ENCODE measurements around the gene MYH1. TPM values are rescaled to one million over a fixed set of nuclear protein-coding genes. Genes with fewer than 3 reads are reported as not detected.

The MYH1 gene
- total RNA-seq (2014; rRNA removed; shearing (Covaris generic)) (under 0.01 and 0.11 TPM in 2 replicates), polyA plus RNA-seq (2016; fragmentation: Nextera tagmentation; extraction: Ambion mirVana) (0.04 and 0.10 TPM in 2 replicates)

GRCh38 chr17:10518271-10519037 is at the start of gene MYH1:
Gene MYH1, minus strand, starts transcription at chr17:10518542. Its CDS starts 1,900 bp downstream, at chr17:10516642.
- H3K4me3 ChIP-seq, result no peak within 1 kb of the TSS
- no peak within 1 kb of the TSS for H3K27ac ChIP-seq
- no peaks in the 10 kb centered on the region for H3K9me2 ChIP-seq (ENCODE audit: insufficient read depth)
- no peak within 1 kb of the TSS for H3K9ac ChIP-seq
- no peaks in the 10 kb centered on the region for H4K20me1 ChIP-seq (ENCODE audit: insufficient read depth)
- no peak within 1 kb of the TSS for H3K4me2 ChIP-seq (ENCODE audit: unreplicated experiment)
- no peaks in the 10 kb centered on the region for H3F3A ChIP-seq (ENCODE audit: insufficient read depth)
- 18 to 20% methylated on average over 11 of the region's 11 CpGs for WGBS, 2 experiments (ENCODE audit: low coverage in 1 of 2, low lambda C conversion rate in 2 of 2, missing lambda C conversion rate in 2 of 2)
- H2AFZ ChIP-seq, result no peak within 1 kb of the TSS
- no peak for TF ChIP-seq EZH2 (IDR thresholded peaks at IDR 0.05; ENCODE audit: insufficient read depth, poor library complexity, severe bottlenecking)
- no peak for TF ChIP-seq EZH2phosphoT487 (IDR thresholded peaks at IDR 0.05; ENCODE audit: insufficient read depth, low read depth)
- no peak for DNase-seq
- H3K9me3 ChIP-seq (ENCODE audit: low read depth), result no peaks in the 10 kb centered on the region
- H3K27me3 ChIP-seq (replicated peaks; ENCODE audit: insufficient read depth), result peaks cover 11% of the 10 kb centered on the region; the same call in 1 of the 2 replicates
- H3K36me3 ChIP-seq (ENCODE audit: low read depth), result no peaks in the 10 kb centered on the region
- in situ Hi-C loops (cut with MboI), result no loop called here
- H3K79me2 ChIP-seq (ENCODE audit: insufficient read depth), result no peaks in the 10 kb centered on the region
- H3K4me1 ChIP-seq (ENCODE audit: insufficient read depth), result no peaks in the 10 kb centered on the region

- DNase-seq, result no peak
- no peak overlapping the region for H3K9ac ChIP-seq
- H3K79me2 ChIP-seq (ENCODE audit: insufficient read depth), result no peaks in the 10 kb centered on the region
- H2AFZ ChIP-seq, result no peak overlapping the region
- no peaks in the 10 kb centered on the region for H3K27me3 ChIP-seq (replicated peaks; ENCODE audit: insufficient read depth)
- no peak overlapping the region for H3K4me3 ChIP-seq
- in situ Hi-C loops (cut with MboI), result no loop called here
- no peak overlapping the region for H3K4me2 ChIP-seq (ENCODE audit: unreplicated experiment)
- WGBS, 2 experiments (ENCODE audit: low coverage in 1 of 2, low lambda C conversion rate in 2 of 2, missing lambda C conversion rate in 2 of 2), result 45 to 52% methylated on average over 2 of the region's 2 CpGs
- H3K36me3 ChIP-seq (ENCODE audit: low read depth), result no peaks in the 10 kb centered on the region
- TF ChIP-seq EZH2phosphoT487 (IDR thresholded peaks at IDR 0.05; ENCODE audit: insufficient read depth, low read depth) (no peak), EZH2 (IDR thresholded peaks at IDR 0.05; ENCODE audit: insufficient read depth, poor library complexity, severe bottlenecking) (no peak)
- no peaks in the 10 kb centered on the region for H3K9me3 ChIP-seq (ENCODE audit: low read depth)
- no peaks in the 10 kb centered on the region for H3K9me2 ChIP-seq (ENCODE audit: insufficient read depth)
- no peaks in the 10 kb centered on the region for H4K20me1 ChIP-seq (ENCODE audit: insufficient read depth)
- H3K27ac ChIP-seq, result no peak overlapping the region
- no peaks in the 10 kb centered on the region for H3K4me1 ChIP-seq (ENCODE audit: insufficient read depth)
- H3F3A ChIP-seq (ENCODE audit: insufficient read depth), result no peaks in the 10 kb centered on the region
These were observed 45.8 kb upstream of the MYH1 start for GRCh38 chr17:10563991-10564660.

- Histone ChIP-seq H3K79me2 (ENCODE audit: insufficient read depth) (no peaks in the 10 kb centered on the region), H3K9me2 (ENCODE audit: insufficient read depth) (no peaks in the 10 kb centered on the region), H2AFZ (no peak overlapping the region), H3K36me3 (ENCODE audit: low read depth) (no peaks in the 10 kb centered on the region), H3K4me3 (no peak overlapping the region), H3K4me2 (ENCODE audit: unreplicated experiment) (no peak overlapping the region), H3K9ac (no peak overlapping the region), H3K27ac (no peak overlapping the region), H3K27me3 (replicated peaks; ENCODE audit: insufficient read depth) (no peaks in the 10 kb centered on the region), H3F3A (ENCODE audit: insufficient read depth) (peaks cover 4% of the 10 kb centered on the region; the same call in 1 of the 2 replicates), H4K20me1 (ENCODE audit: insufficient read depth) (no peaks in the 10 kb centered on the region), H3K4me1 (ENCODE audit: insufficient read depth) (peaks cover 22% of the 10 kb centered on the region), H3K9me3 (ENCODE audit: low read depth) (no peaks in the 10 kb centered on the region)
- 57 to 59% methylated on average over 6 of the region's 6 CpGs for WGBS, 2 experiments (ENCODE audit: low coverage in 1 of 2, low lambda C conversion rate in 2 of 2, missing lambda C conversion rate in 2 of 2)
- no peak for TF ChIP-seq EZH2phosphoT487 (IDR thresholded peaks at IDR 0.05; ENCODE audit: insufficient read depth, low read depth)
- TF ChIP-seq EZH2 (IDR thresholded peaks at IDR 0.05; ENCODE audit: insufficient read depth, poor library complexity, severe bottlenecking), result no peak
- no peak for DNase-seq
- in situ Hi-C loops (cut with MboI), result no loop called here
These were observed 39.7 kb upstream of the MYH1 start for GRCh38 chr17:10558049-10558448.

GRCh38 chr17:10557422-10557821 is 39.1 kb upstream of the MYH1 start:
- Histone ChIP-seq H2AFZ (no peak overlapping the region), H3F3A (ENCODE audit: insufficient read depth) (peaks cover 4% of the 10 kb centered on the region; the same call in 1 of the 2 replicates), H4K20me1 (ENCODE audit: insufficient read depth) (no peaks in the 10 kb centered on the region), H3K9ac (no peak overlapping the region), H3K4me1 (ENCODE audit: insufficient read depth) (peaks cover 22% of the 10 kb centered on the region), H3K27ac (peak overlapping the region; percentile 23; the same call in 1 of the 2 replicates), H3K79me2 (ENCODE audit: insufficient read depth) (no peaks in the 10 kb centered on the region), H3K27me3 (replicated peaks; ENCODE audit: insufficient read depth) (no peaks in the 10 kb centered on the region), H3K36me3 (ENCODE audit: low read depth) (no peaks in the 10 kb centered on the region), H3K4me2 (ENCODE audit: unreplicated experiment) (peak overlapping the region; percentile 44), H3K9me2 (ENCODE audit: insufficient read depth) (no peaks in the 10 kb centered on the region), H3K4me3 (peak overlapping the region; percentile 2; the same call in 1 of the 2 replicates), H3K9me3 (ENCODE audit: low read depth) (no peaks in the 10 kb centered on the region)
- peak; percentile 47 for DNase-seq
- in situ Hi-C loops (cut with MboI), result no loop called here
- TF ChIP-seq EZH2 (IDR thresholded peaks at IDR 0.05; ENCODE audit: insufficient read depth, poor library complexity, severe bottlenecking) (no peak), EZH2phosphoT487 (IDR thresholded peaks at IDR 0.05; ENCODE audit: insufficient read depth, low read depth) (no peak)
- WGBS, 2 experiments (ENCODE audit: low coverage in 1 of 2, low lambda C conversion rate in 2 of 2, missing lambda C conversion rate in 2 of 2), result 7% methylated on average over 1 of the region's 1 CpG

Measured in GM23248 (cell line).